BJ (cell line): ENCODE data around the gene EPB41L5. TPM values are rescaled to one million over a fixed set of nuclear protein-coding genes. Genes with fewer than 3 reads are reported as not detected.

Experiments
- CTCF ChIA-PET: fragments of 350-600 bp; formaldehyde crosslinking; extraction: SDS; loops from one replicate; lab custom pipeline; 2021; ENCODE audit warnings: antibody characterized with exemption, inconsistent platforms; lab: Yijun Ruan, JAX
- POLR2A ChIA-PET: fragments of 300-600 bp; sonication (Branson Sonifier 250); formaldehyde crosslinking; extraction: SDS; loops from one replicate; lab custom pipeline; 2021; ENCODE audit warnings: antibody characterized with exemption; lab: Charles Lee
- DNase-seq: peaks from one replicate; pipeline ENCODE4 v3.0.0-alpha.2; 2011; ENCODE audit warnings: low read depth
- H3K27me3 ChIP-seq: 2 replicates; pipeline ENCODE4 v1.6.0; 2011; ENCODE audit warnings: low read length; ENCODE audit not compliant: control insufficient read depth, insufficient read depth
- H3K36me3 ChIP-seq: 2 replicates; pipeline ENCODE4 v1.5.1; 2011; ENCODE audit warnings: low read length; ENCODE audit not compliant: control insufficient read depth, insufficient read depth
- H3K4me3 ChIP-seq: 2 replicates; pipeline ENCODE4 v1.5.1; 2011; ENCODE audit warnings: low read depth, mild to moderate bottlenecking, control low read depth, low read length
- CTCF ChIP-seq: IDR thresholded peaks from 2 replicates; pipeline ENCODE4 v1.5.1; 2011; ENCODE audit warnings: low read depth, mild to moderate bottlenecking, control low read depth, inconsistent platforms, low read length, moderate library complexity; ENCODE audit not compliant: insufficient read depth
- polyA plus RNA-seq: library from polyadenylated mRNA; depleted of rRNA; stranded (reverse); fragments of >200 nt; gene quantifications from 2 replicates; pipeline ENCODE4 v1.2.3, GENCODE V29; 2011

Gene EPB41L5
- polyA plus RNA-seq, 1 experiment, result 4.4 TPM

- Histone ChIP-seq H3K27me3 (no peaks in the 10 kb centered on the region), H3K4me3 (no peak overlapping the region), H3K36me3 (no peaks in the 10 kb centered on the region)
- TF ChIP-seq CTCF, result no peak
- CTCF ChIA-PET, result no interaction called here
- POLR2A ChIA-PET, result no interaction called here
- DNase-seq, result no peak
Observed at GRCh38 chr2:120141300-120142069, 128.6 kb downstream of the EPB41L5 start.

- H3K4me3 ChIP-seq, result no peak overlapping the region
- no peak for TF ChIP-seq CTCF
- H3K36me3 ChIP-seq, result no peaks in the 10 kb centered on the region
- no peak for DNase-seq
- ChIA-PET CTCF (no interaction called here), POLR2A (no interaction called here)
- no peaks in the 10 kb centered on the region for H3K27me3 ChIP-seq
Observed at GRCh38 chr2:120142528-120143219, 129.8 kb downstream of the EPB41L5 start.

DNA sequence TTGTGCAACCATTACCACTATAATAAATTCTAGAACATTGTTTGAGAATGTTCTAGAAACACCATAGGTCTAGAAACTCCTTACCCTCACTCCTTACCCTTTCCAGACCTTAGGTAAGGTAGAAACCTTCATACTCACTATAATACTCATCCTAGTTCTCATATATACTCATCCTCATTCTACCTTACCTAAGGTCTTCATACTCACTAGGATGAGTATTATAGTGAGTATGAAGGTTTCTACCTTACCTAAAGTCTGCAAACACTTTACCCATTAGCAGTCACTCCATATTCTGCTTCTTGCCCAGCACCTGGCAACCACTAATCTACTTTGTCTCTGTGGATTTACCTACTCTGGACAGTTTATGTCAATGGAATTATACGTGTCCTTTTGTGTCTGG, 135.4 kb downstream of the EPB41L5 start:
- H3K4me3 ChIP-seq, result no peak overlapping the region
- ChIA-PET CTCF (no interaction called here), POLR2A (no interaction called here)
- H3K36me3 ChIP-seq, result no peaks in the 10 kb centered on the region
- H3K27me3 ChIP-seq, result no peaks in the 10 kb centered on the region
- DNase-seq, result no peak
- no peak for TF ChIP-seq CTCF

GRCh38 chr2:120148669-120149068, 135.8 kb downstream of the EPB41L5 start:
- TF ChIP-seq CTCF, result no peak
- CTCF ChIA-PET, result no interaction called here

DNA sequence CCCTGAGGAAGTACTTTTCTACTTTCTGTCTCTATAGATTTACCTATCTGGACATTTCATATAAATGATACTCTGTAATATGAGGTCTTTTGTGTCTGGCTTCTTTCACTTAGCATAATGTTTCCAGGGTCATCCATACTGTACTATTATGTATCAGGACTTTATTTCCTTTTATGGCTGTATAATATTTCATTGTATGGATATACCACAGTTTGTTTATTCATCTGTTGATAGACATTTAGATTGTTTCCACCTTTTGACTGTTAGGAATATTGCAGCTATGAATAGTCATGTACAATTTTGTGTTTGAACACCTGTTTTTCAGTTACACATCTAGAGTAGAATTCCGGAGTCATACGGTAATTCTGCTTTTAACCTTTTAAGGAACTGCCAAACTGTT, 136.5 kb downstream of the EPB41L5 start:
- ChIA-PET CTCF (no interaction called here), POLR2A (no interaction called here)
- no peaks in the 10 kb centered on the region for H3K36me3 ChIP-seq
- no peaks in the 10 kb centered on the region for H3K27me3 ChIP-seq
- TF ChIP-seq CTCF, result no peak
- no peak overlapping the region for H3K4me3 ChIP-seq
- DNase-seq, result no peak

More at GRCh38 chr2:120148669-120149068, 135.8 kb downstream of the EPB41L5 start:
- POLR2A ChIA-PET, result no interaction called here
- DNase-seq, result no peak
- no peaks in the 10 kb centered on the region for H3K27me3 ChIP-seq
- H3K4me3 ChIP-seq, result no peak overlapping the region
- no peaks in the 10 kb centered on the region for H3K36me3 ChIP-seq
